GM19023 (cell line): ENCODE results near the gene CLDN18.

Experiments
- ATAC-seq: cut with Tn5 transposase; IDR thresholded peaks from one replicate; pipeline ENCODE4 v1.9.1; 2021; ENCODE audit warnings: mild to moderate bottlenecking, moderate library complexity; ENCODE audit not compliant: unreplicated experiment

CLDN18 gene

DNA sequence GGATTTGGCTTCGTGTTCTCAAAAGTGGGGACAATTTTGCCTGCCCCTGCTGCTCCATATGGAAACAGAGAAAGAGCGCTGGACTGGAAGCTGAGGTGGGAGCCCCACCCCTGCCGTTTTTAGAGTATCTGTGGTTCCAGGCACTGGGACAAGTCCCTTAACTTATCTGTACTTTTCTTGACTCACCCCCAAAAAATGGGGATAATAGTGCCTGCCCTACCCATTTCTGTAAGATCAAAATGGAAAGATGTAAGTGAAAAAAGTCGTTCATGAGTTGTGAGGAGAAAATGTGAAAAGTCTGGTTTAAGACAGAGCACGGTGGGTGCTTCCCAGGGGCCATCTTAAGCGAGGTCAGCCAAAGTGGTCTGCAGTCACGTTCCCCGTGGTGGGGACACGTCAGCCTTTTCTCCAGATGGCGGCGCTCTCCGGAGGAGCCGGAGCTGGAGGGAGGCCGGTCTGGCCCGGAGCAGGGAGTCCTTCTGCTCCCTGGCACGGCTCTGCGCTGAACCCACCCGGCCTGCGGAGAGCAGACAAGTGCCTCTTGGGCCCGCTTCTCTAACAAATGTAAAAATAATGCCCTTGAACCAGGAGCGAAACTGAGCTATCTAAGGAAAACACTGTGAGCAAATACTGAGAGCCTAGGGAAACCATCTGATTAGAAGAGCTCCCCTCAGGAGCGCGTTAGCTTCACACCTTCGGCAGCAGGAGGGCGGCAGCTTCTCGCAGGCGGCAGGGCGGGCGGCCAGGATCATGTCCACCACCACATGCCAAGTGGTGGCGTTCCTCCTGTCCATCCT is at the start of gene CLDN18:
TSS of gene CLDN18 (plus strand) at position 690 of the 797 bp plus-strand sequence. CDS start at position 751, 61 bp downstream.
- ATAC-seq = no peak

DNA sequence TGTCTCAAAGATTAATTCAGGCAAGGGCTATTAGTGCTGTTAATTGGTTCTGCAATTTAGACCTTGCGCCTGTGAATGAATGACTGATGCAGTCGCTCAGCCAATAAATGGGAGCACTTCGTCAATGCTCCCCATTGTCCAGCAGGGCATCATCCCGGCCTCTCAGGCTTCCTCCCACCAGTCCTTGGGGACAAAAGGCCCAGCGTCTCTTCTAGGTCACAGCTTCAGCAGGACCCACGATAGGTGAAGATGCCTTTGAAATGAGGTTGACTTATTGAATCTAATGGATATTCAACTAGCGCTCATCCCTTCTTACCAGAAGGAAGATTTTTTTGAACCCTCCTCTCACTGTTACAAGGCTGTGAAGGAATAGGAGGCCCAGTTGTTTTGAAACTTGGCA is 47.7 kb upstream of the CLDN18 start:
- ATAC-seq = no peak

DNA sequence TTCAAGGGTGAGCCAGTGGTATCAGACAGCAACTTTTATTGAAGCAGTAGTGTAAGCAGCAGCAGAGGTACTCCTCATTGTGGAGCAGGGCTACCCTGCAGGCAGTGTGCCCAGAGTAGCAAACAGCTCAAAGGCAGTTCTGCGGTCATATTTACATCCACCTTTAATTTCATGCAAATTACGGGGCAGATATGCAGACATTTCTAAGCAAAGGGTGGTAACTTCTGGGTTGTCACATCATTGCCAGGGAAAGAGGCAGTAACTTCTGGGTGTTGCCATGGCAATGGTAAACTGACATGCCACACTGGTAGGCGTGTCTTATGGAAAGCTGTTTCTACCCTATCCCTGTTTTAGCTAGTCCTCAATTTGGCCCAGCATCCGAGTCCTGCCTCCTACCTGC is 46.5 kb upstream of the CLDN18 start:
- ATAC-seq = no peak

DNA sequence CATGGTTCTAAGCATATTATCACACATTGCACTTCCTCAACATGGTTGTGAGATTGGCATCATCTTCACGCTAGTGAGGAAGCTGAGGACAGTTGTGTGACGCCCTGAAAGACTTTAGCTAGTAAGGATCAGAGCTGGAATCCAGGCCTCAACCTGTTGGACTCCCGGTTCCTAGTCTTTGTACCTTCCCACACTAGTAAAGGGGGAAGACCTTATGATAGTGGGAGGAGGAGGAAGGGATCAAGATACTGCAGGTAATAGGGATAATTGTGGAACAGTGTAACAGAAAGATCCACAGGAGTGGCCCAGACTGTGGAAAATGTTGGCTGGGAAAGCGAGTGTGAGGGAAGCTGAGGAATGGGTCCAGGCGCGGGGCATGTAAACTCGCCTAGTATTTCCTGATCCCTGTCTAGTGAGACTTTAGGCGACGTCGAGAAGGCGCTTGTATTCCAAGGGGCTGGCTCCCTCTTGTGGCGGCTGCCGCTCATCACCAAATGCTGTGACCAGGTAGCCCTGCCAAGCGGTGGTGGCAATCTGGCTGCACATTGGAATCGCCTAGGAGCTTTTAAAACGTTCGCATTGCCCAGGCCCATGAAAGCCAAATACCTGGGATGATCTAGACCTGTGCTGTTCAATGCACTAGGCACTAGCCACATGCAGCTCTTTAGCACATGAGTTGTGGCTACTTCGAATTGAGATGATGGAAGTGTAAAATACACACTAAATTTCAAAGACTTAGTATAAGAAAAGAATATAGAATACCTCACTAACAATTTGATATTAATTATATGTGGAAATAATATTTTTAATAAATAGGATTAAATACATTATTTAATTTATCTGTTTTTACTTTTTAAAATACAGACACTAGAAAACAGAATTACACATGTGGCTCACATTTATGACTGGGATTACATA is 38.8 kb upstream of the CLDN18 start:
- peak; percentile 88 for ATAC-seq

DNA sequence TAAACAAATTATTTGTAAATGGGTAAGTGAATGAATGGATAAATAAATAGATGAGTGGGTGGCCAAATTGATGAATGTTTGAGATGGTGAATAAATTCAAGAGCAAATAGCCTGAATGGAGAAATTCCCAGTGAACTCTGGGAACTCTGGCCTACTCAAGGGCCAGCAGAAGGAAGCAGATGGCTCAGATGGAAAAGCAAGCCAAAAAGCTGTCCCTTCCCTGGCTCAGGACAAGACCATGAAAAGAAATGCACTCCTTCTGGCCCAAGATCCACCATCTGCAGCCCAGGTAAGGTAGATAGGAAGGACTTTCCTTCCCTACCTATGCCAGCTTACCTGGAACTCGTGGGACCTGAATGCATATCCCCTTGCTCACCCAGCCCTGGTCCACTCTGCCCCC is 37.6 kb upstream of the CLDN18 start:
- ATAC-seq = no peak

DNA sequence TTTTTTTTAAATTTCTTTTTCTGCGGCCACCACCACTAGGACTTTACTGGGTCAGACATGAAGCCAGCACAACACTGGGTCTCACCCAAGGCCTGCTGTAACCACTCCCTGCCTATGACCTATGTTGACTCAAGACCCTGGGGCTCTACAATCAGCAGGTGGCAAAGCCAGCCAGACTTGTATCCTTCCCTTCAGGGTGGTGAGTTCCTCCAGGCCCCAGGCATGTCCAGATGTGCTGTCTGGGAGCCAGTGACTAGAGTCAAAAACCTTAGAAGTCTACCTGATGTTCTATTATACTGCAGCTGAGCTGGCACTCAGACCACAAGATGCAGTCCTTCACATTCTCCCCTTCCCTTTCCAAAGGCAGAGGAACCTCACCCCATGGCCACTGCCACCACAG is 31.6 kb upstream of the CLDN18 start:
- ATAC-seq = no peak

DNA sequence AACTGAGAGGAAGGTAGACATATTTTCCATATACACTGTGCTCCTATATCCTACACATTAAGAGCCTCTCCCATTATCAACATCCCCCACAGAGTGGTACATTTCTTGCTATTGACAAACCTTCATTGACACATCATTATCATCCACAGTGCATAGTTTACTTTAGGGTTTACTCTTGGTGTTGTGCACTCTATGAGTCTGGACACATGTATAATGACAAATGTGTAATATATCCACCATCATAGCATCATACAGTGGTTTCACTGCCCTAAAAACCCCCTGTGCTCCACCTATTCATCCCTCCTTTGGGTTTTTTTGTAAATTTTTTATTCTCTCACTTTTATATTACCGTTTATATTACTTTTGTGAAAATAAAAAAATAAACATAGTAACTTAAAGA is 22.2 kb upstream of the CLDN18 start:
- no peak for ATAC-seq

DNA sequence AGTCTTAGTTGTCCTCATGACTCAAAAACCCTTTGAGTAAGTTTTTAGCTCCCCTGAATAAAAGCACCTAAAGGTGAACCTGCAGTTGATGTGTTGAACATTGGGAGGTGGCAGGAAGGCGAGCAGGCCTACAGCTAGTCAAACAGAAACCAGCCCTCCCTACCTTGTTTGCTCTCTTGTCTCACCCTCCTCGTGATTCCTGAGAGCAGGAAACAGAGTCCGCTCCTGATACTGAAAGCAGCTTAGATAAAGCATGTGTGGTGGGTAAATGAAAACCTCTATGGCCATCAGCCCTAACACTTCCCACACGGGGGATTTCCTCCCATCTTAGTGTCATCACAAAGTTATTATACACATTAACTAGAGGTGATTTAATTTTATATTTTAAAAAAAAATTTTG is 21.8 kb upstream of the CLDN18 start:
- peak; percentile 64 for ATAC-seq

DNA sequence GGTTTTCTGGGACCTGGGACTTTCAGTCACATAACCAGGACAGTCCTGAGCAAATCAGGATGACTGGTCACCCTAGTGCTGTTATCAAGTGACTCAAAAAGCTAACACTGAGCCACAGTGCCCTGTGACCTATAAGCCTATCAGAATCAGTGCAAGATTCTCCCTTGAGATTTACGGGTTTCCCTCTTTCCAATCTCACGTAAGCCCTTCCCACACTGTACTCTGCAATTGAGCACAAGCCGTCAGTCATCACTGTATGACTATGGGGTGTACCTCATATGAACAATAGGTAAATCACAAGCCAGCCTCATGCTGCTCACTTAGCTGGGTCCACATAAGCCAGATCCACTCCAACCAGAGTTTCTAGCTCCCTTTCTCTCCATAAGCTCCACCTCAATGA is 21.0 kb upstream of the CLDN18 start:
- ATAC-seq = peak; percentile 75

DNA sequence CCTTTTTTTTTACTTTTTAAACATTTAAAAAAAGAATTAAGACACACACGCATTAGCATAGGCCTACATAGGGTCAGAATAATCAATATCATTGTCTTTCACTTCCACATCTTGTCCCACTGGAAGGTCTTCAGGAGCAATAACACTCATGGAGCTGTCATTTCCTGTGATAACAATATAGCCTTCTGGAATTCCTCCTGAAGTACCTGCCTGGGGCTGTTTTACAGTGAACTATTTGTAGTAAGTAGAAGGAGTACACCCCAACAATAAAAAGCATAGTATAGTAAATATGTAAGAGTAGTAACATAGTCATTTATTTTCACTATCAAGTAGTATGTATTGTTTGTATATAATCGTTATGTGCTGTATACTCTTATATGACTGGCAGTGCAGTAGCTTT is 19.5 kb upstream of the CLDN18 start:
- ATAC-seq = no peak

DNA sequence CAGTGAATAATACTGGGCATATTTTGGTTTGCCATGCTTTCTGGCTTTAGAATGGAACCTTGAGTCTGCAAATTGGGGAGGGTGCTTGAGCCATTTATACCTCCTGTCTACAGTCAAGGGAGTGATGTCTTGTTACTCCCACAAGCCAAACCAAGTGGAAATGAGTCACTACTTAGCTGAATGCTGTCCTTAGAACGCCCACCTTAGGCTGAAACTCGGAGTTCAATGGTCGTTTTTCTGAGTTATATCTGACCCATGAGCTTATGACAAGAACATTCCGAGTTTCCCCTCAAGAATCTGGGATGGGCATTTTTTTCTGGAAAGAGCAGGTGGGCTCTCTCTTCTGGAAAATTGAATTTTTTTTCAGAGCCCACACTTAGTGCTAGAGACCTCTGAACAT is 17.4 kb upstream of the CLDN18 start:
- no peak for ATAC-seq

DNA sequence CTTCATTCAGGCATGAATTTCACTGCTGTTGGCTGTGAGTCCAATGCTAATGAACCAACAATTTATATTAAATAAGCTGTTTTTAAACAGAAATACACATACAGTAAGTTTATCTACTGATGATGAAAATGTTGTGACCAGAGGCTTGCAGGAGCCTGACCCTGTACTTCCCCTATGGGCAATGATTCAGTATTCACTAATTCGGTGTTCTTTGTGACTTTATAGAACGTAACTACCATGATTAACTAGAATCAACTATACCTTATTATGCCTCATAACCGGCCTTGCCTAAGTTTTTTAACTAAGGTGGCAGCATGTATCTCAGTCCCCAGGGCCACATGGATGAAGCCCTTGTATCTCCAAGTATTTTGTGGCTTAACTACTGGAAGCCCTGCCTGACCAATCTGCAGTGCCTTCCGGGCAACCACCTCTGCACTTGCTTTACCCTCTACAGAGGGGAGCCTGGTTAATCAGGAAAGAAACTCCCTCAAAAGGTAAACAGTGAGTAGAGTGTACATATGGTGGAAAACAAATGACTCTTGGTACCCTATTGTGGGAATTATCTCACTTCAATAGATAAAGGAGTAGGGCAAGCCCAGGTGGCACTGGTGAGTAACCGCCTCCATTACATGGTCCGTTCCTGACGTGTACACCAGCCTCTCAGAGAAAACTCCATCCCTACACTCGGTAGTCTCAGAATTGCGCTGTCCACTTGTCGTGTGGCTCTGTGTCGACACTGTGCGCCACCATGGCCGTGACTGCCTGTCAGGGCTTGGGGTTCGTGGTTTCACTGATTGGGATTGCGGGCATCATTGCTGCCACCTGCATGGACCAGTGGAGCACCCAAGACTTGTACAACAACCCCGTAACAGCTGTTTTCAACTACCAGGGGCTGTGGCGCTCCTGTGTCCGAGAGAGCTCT is 11.6 kb upstream of the CLDN18 start:
- no peak for ATAC-seq

DNA sequence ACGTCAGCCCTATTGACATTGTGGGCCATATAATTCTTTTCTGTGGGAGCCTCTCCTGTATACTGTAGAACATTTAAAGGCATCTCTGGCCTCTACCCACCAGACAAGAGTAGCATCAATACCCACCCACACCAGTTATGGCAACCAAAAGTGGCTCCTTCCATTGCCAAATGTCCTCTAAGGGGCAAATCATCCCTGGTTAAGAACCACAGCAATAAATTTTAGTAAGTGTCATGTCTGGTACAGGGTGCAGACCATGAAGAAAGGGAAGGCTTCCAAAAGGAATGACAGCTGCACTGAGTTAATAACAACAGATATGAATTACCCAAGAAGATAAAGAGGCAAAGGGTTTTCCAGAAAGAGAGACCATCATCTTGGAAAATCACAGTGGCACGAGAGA is 6.9 kb upstream of the CLDN18 start:
- ATAC-seq = no peak

DNA sequence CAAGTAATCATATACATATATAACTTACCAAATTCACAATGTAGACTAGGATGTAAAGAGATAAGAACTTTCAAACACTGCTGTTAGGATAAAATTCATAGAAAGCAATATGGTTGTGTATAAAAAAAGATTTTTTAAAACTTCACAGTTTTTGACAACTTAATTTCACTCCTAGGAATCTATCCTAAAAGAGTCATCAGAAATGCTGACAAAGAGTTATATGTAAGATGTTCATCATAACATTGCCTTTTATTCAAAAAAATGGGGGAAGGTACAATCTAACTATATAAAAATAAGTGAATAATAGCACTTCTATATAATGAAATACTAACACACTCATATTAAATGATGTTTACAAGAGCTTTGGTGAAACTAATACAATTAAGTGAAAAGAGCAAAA is 4.3 kb upstream of the CLDN18 start:
- no peak for ATAC-seq

DNA sequence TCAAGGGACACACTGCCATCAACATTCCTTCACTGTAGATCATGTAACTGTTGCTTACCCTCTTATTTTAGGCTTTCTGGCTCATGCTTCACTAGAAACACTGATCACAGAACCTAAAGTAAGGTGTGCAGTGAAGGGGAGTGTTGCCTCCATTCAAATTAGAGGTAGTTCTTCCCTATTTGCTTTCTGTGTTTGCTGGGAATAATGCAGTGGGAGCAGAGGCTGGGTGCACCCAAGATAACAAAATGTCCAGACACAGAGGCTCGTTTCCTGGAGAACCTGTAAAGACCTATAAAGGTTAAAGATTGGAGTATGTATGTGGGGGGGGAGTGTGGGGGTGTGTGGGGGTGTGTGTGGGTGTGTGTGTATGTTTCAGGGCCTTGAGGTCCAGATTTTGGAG is 2.1 kb upstream of the CLDN18 start:
- no peak for ATAC-seq

DNA sequence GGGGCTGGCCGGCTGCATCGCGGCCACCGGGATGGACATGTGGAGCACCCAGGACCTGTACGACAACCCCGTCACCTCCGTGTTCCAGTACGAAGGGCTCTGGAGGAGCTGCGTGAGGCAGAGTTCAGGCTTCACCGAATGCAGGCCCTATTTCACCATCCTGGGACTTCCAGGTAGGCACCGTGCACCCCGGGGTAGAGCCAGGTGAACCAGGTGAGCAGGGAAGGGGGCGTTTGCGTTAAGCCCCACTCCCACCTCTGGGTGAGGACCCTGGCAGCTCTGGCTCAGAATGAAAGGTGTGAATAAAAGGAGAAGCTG is 267 bp downstream of the CLDN18 start:
- ATAC-seq = no peak

DNA sequence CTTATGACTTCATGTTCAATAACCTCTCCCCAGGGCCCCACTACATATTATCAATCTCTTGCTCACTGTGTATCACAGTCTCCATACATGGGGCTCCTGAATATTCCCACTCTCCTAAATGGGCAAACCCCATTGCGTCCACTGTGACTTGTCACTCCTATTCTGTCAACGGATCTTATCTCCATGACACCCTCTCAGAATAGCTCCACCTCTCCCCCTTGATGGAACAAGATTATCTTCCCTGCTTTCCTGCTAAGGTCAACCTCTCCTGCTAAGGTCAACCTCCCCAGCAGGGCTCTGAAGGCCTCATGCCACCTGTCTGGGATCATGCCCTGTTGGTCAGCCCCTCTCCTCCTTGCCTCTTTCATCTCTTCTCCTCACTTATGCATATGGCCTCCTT is 1.8 kb downstream of the CLDN18 start:
- no peak for ATAC-seq

DNA sequence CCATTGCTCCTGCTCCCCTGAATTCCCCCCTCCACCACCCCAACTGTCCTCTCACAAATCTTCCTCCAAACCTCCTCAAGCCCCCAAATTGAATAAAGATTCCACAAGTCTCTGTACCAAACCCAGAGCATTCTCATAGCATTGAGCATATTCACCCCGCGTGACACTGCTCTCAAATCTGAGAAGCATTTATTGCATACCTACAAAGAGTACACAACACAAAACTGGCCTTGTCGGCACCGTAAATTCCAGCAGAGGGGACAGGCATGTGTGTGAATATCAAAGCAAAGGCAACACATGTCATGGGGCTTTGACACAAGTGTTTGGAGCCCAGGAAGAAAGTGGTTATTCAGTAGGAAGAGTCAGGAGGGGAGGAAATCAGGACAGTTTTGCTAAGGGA is 2.6 kb downstream of the CLDN18 start:
- no peak for ATAC-seq

DNA sequence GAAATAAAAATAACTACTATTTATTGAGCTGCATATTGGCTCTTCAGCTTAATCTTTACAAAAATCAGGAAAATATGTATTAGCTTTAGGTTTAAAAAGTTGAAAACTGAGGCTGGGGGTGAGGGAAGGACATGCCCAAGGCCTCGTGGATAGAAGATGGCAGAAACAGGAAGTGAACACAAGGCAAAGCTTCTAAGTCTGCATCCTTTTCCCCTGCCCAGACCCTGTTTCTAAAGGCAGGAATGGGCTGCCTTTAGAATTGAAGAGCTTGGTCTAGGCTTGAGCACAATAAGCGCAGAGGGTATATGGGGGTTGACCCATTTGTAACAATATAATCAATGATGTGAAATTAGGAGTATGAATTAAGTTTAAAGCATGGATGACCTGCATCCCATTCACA is 6.1 kb downstream of the CLDN18 start:
- no peak for ATAC-seq

DNA sequence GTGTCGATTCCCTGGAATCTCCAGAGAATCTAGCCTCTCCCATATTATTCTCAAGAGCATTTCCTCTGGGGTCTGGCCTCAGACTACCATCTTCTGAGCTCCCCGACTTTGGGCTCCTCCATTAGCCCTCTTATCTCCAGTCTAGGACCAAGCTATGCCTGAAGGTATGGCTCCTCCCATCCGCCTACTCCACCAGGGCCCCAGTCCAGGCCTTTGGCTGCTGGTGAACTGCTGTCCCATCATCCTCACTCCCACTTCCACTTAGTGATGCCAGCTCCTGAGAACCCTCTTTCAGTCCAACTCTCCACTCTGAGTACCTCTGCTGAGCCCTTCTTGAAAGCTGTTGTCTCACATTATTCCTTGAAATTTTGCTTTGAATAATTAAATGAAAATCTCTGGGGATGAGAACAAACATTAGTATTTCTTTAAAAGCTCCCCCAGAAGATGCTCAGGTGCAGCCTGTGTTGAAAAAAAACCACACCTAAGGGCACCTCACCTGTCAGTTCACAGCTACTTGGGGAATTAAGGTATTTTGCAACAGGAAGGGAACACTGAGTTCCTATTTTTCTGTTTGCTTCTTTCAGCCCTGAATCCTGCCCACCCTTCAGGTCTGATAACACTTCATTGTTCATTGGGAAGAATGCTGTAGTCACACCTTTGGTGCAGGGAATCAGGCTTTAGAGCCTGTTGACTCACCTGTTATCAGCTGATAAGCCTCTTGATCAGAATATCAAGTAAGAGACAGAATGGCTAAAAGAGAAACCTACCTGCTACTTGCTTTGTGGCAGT is 9.5 kb downstream of the CLDN18 start:
- no peak for ATAC-seq
